ENCODE results near the gene P2RX6.
"Not testable (repeated sequence)": the region's sequence is repeated elsewhere in the genome, so short reads cannot be mapped to it uniquely, and the experiment has no call there.

P2RX6 gene

DNA sequence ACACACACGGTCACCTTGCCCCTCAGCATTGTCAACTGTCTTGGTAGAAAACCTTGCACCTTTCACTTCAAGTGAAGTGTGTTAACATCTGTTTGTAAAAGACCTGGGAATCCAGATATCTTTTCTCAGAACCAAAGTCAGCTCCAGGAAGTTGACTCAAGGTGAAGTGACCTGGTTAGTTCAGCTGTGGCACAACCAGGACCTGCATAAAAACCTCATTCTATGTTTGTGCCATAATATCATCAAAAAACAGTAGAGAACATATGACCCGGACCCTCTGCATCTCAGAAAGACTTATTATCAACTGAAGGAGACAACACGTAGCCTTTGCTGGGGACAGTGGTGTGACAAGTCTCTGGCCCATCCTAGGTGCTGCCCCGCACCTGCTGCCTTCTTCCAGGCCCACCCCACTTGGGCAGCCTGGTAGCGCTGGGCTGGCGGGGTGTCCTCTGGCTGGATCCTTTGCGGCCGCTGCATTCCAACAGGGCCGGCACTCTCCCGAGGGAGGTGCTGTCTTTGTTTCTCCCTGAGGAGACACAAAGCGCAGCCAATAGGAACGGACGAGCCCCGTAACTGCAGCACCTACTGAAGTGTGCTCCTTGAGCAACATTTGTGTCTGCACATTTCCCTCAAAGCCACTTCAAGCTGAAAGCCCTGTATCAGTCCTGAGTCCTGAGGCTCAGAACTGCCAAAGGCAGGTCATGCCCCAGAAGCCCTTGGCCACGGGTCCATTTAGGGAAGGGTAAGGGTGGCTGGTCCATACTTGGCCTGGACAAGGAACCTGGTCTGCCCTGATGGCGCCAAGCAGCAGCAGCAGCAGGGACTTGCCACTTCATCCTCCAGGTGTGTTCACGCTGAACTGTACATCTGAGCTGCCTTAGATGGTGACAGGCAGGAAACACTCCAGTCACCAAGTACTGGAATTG, 56.0 kb downstream of the P2RX6 start:
- Mint-ChIP-seq H3K4me1 (no peaks in the 10 kb centered on the region), H3K27me3 (ENCODE audit: low read depth) (peaks cover 10% of the 10 kb centered on the region), H3K4me3 (no peak overlapping the region), H3K27ac (no peak overlapping the region), H3K36me3 (ENCODE audit: low read depth) (no peaks in the 10 kb centered on the region), H3K9me3 (no peaks in the 10 kb centered on the region)
- TF ChIP-seq, protein P1, sequence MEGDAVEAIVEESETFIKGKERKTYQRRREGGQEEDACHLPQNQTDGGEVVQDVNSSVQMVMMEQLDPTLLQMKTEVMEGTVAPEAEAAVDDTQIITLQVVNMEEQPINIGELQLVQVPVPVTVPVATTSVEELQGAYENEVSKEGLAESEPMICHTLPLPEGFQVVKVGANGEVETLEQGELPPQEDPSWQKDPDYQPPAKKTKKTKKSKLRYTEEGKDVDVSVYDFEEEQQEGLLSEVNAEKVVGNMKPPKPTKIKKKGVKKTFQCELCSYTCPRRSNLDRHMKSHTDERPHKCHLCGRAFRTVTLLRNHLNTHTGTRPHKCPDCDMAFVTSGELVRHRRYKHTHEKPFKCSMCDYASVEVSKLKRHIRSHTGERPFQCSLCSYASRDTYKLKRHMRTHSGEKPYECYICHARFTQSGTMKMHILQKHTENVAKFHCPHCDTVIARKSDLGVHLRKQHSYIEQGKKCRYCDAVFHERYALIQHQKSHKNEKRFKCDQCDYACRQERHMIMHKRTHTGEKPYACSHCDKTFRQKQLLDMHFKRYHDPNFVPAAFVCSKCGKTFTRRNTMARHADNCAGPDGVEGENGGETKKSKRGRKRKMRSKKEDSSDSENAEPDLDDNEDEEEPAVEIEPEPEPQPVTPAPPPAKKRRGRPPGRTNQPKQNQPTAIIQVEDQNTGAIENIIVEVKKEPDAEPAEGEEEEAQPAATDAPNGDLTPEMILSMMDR (IDR thresholded peaks at IDR 0.05; ENCODE audit: unreplicated experiment in 3 of 3), result no peak

DNA sequence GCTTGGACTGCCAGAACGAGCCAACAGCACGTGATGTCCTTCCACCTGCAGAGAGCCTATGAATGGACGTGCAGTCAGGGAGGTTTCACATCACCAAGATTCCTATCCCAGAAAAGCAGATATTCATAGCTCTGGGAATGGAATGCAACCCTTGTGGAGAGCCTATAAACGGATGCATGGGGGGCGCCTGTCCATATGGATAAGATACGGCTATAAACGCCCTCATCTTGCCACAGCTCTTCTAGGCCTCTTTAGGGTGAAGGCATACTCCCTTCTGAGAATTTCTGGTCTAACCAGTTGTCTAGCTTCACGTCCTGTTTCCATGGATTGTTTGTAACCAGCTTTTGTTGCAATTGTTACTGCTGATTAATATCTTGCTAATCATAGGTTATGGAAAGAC, 56.8 kb downstream of the P2RX6 start:
- H3K9me3 Mint-ChIP-seq; H3K4me1 Mint-ChIP-seq; H3K27ac Mint-ChIP-seq; H3K4me3 Mint-ChIP-seq; H3K36me3 Mint-ChIP-seq (ENCODE audit: low read depth): not testable (repeated sequence)
- H3K27me3 Mint-ChIP-seq (ENCODE audit: low read depth), result peaks cover 11% of the 10 kb centered on the region

DNA sequence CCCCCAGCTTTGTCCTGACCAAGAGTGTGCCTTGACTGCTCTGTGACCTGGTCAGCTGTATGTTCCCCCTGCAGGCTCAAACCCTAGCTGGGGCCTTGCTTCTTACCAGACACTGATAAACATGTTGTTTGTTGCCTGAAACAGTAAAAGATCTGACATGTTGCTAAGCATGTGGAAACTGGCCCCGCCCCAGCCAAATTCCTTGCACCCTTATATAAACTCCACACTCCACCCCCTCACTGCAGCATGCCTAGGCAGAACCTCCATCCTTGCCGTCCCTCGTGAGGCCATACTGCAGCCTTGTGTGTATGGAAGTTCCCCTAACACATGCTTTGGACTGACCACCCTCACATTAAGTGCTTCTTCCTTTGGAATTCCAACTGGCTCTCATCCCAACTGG, 58.1 kb downstream of the P2RX6 start:
- peaks cover 11% of the 10 kb centered on the region for H3K27me3 Mint-ChIP-seq (ENCODE audit: low read depth)
- no peak overlapping the region for H3K27ac Mint-ChIP-seq
- no peaks in the 10 kb centered on the region for H3K9me3 Mint-ChIP-seq
- no peak overlapping the region for H3K4me3 Mint-ChIP-seq
- TF ChIP-seq, protein P1 (IDR thresholded peaks at IDR 0.05; ENCODE audit: unreplicated experiment in 3 of 3), result no peak
- H3K36me3 Mint-ChIP-seq (ENCODE audit: low read depth), result no peaks in the 10 kb centered on the region
- no peaks in the 10 kb centered on the region for H3K4me1 Mint-ChIP-seq

DNA sequence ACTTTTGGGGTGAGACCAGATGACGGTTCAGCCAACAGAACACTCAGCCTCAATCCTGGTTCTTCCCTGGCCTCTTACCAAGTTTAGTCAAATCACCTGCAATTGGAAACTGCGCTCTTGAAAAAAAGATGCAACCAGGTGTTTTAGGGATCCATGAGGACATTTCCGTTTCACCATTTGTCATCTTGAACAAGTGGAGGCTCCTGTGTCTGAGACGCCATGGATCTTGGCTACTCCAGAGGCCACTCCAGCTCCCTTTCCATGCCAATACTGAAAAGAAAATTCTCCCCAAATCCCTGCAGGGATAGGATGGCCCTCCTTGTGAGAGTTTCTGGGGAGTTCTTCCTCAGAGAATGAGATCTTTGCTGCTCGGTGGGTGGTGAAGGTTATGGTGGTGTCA, 58.5 kb downstream of the P2RX6 start:
- Mint-ChIP-seq H3K4me1 (no peaks in the 10 kb centered on the region), H3K36me3 (ENCODE audit: low read depth) (no peaks in the 10 kb centered on the region), H3K27me3 (ENCODE audit: low read depth) (peaks cover 6% of the 10 kb centered on the region), H3K4me3 (no peak overlapping the region), H3K9me3 (no peaks in the 10 kb centered on the region), H3K27ac (no peak overlapping the region)
- TF ChIP-seq, protein P1 (IDR thresholded peaks at IDR 0.05; ENCODE audit: unreplicated experiment in 3 of 3), result no peak

DNA sequence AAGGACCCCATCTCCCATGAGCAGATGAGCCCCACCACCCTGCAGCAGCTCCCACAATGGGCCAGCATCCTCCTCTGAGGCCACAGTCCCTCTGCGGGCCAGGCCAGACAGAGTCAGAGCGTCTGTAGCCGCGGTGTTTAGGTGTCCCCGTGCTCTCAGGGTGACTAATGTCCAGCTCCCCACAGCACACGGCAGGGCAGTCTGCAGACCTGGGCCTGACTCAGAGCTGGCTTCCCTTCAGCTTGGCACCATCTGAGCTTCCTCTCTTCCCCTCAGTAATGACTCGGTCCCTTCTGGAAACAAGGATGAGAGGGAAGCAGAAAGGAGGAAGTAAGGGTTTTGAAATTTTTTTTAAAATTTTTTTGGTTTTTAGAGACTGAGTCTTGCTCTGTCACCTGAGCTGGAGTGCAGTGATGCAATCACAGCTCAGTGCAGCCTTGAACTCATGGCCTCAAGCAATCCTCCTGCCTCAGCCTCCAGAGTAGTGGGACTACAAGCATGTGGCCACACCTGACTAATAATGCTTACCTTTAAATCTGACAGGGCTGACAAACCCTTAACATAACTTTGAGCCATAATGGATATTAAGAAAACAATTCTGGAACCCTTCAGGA, 59.2 kb downstream of the P2RX6 start:
- Mint-ChIP-seq H3K9me3 (no peaks in the 10 kb centered on the region), H3K27me3 (ENCODE audit: low read depth) (peaks cover 3% of the 10 kb centered on the region), H3K36me3 (ENCODE audit: low read depth) (no peaks in the 10 kb centered on the region), H3K4me3 (no peak overlapping the region), H3K4me1 (no peaks in the 10 kb centered on the region), H3K27ac (no peak overlapping the region)
- TF ChIP-seq, protein P1 (IDR thresholded peaks at IDR 0.05; ENCODE audit: unreplicated experiment in 3 of 3), result no peak

DNA sequence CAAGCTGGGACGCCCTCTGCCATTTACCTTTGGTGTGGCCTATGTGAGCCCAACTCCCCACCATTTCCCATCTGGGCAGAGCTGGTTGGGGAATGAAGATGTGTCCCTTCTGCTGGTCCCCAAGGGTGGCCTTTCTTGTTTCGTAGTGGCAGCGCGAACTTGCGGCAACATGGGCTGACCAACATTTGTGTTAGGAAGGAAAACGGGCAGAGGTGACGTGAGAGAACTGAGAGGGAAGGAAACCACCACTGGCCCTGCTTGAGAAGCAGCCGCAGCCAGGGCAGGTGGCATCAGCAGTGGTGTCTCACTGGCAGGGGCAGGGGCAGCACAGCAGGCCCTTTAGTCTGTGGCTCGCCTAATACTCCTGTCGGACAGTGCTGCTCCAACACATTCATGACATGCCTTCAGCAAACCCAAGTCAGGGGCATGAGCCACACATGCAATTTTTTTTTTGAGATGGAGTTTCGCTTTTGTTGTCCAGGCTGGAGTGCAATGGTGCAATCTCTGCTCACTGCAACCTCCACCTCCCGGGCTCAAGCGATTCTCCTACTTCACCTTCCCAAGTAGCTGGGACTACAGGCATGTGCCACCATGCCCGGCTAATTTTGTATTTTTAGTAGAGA, 60.7 kb downstream of the P2RX6 start:
- Mint-ChIP-seq H3K9me3 (no peaks in the 10 kb centered on the region), H3K4me3 (no peak overlapping the region), H3K36me3 (ENCODE audit: low read depth) (no peaks in the 10 kb centered on the region), H3K4me1 (no peaks in the 10 kb centered on the region), H3K27ac (no peak overlapping the region), H3K27me3 (ENCODE audit: low read depth) (peaks cover 3% of the 10 kb centered on the region)
- TF ChIP-seq, protein P1 (IDR thresholded peaks at IDR 0.05; ENCODE audit: unreplicated experiment in 3 of 3), result no peak
